WTC11 (cell line): Measurements from ENCODE around the gene CFAP126. TPM values are rescaled to one million over a fixed set of nuclear protein-coding genes. Genes with fewer than 3 reads are reported as not detected.

Experiments
- ATAC-seq: fragments of 200-7000 bp; cut with Tn5 transposase; 2 replicates; pipeline ENCODE4 v1.10.0; 2021; ENCODE audit warnings: mild to moderate bottlenecking, moderate library complexity
- CTCF ChIA-PET: fragments of 300-600 bp; sonication (Branson Sonifier 250); formaldehyde crosslinking; loops from one replicate; lab custom pipeline; 2021; ENCODE audit warnings: antibody characterized with exemption; lab: Charles Lee
- POLR2A ChIA-PET: fragments of 350-600 bp; sonication (Branson Sonifier 250); formaldehyde crosslinking; loops from one replicate; lab custom pipeline; 2021; ENCODE audit warnings: antibody characterized with exemption; lab: Charles Lee
- DNase-seq: peaks from one replicate; pipeline ENCODE4 v3.0.0; 2021; ENCODE audit warnings: low spot score
- H3K27ac Mint-ChIP-seq: 2 replicates; pipeline ENCODE4 v1.8.0; 2021; ENCODE audit warnings: mixed read lengths
- H3K27me3 Mint-ChIP-seq: 2 replicates; pipeline ENCODE4 v1.8.0; 2021; ENCODE audit warnings: low read depth, mild to moderate bottlenecking, moderate library complexity, mixed read lengths
- H3K36me3 Mint-ChIP-seq: 2 replicates; pipeline ENCODE4 v1.8.0; 2021; ENCODE audit warnings: mixed read lengths
- H3K4me1 Mint-ChIP-seq: 2 replicates; pipeline ENCODE4 v1.8.0; 2022; ENCODE audit warnings: mixed read lengths
- H3K4me3 Mint-ChIP-seq: 2 replicates; pipeline ENCODE4 v1.8.0; 2021; ENCODE audit warnings: mild to moderate bottlenecking, moderate library complexity, mixed read lengths
- H3K9me3 Mint-ChIP-seq: 2 replicates; pipeline ENCODE4 v1.8.0; 2021; ENCODE audit warnings: mixed read lengths
- CBFB ChIP-seq: sonication (generic); formaldehyde crosslinking; IDR thresholded peaks from 2 replicates; pipeline ENCODE4 v1.8.1; 2022; ENCODE audit warnings: mild to moderate bottlenecking, low read depth, missing genetic modification reagents
- CREM ChIP-seq: sonication (generic); formaldehyde crosslinking; IDR thresholded peaks from 2 replicates; pipeline ENCODE4 v1.8.1; 2022; ENCODE audit warnings: mild to moderate bottlenecking, missing genetic modification reagents, moderate library complexity
- E2F5 ChIP-seq: sonication (generic); formaldehyde crosslinking; IDR thresholded peaks from 2 replicates; pipeline ENCODE4 v1.8.1; 2022; ENCODE audit warnings: mild to moderate bottlenecking, moderate library complexity, missing genetic modification reagents
- ESRRA ChIP-seq: sonication (generic); formaldehyde crosslinking; IDR thresholded peaks from 2 replicates; pipeline ENCODE4 v1.8.1; 2022; ENCODE audit warnings: mild to moderate bottlenecking, missing genetic modification reagents, borderline replicate concordance
- FOXK1 ChIP-seq: sonication (generic); formaldehyde crosslinking; IDR thresholded peaks from 2 replicates; pipeline ENCODE4 v1.8.0; 2022; ENCODE audit warnings: mild to moderate bottlenecking, moderate library complexity, missing genetic modification reagents
- GRHL2 ChIP-seq: fragments of 250-450 bp; sonication (Bioruptor Pico); IDR thresholded peaks from 2 replicates; pipeline ENCODE4 v1.8.0; 2022; ENCODE audit warnings: mild to moderate bottlenecking, moderate library complexity; ENCODE audit not compliant: insufficient replicate concordance, severe bottlenecking
- IRF2 ChIP-seq: sonication (generic); formaldehyde crosslinking; IDR thresholded peaks from 2 replicates; pipeline ENCODE4 v1.8.0; 2022; ENCODE audit warnings: low read depth, missing genetic modification reagents, borderline replicate concordance
- JUN ChIP-seq: sonication (generic); formaldehyde crosslinking; IDR thresholded peaks from 2 replicates; pipeline ENCODE4 v1.8.0; 2023; ENCODE audit warnings: mild to moderate bottlenecking, missing genetic modification reagents
- KAT7 ChIP-seq: sonication (generic); formaldehyde crosslinking; IDR thresholded peaks from 2 replicates; pipeline ENCODE4 v1.8.1; 2023; ENCODE audit warnings: missing genetic modification reagents, mild to moderate bottlenecking, borderline replicate concordance
- SMAD3 ChIP-seq: sonication (generic); formaldehyde crosslinking; IDR thresholded peaks from 2 replicates; pipeline ENCODE4 v1.8.0; 2022; ENCODE audit warnings: missing genetic modification reagents, mild to moderate bottlenecking, borderline replicate concordance
- STAT6 ChIP-seq: sonication (generic); formaldehyde crosslinking; conservative IDR thresholded peaks from 2 replicates; pipeline ENCODE4 v1.8.1; 2023; ENCODE audit warnings: mild to moderate bottlenecking, low read depth, missing genetic modification reagents, moderate library complexity
- TEAD1 ChIP-seq: sonication (generic); formaldehyde crosslinking; IDR thresholded peaks from 2 replicates; pipeline ENCODE4 v1.8.0; 2022; ENCODE audit warnings: mild to moderate bottlenecking, missing genetic modification reagents
- ZNF138 ChIP-seq: sonication (generic); formaldehyde crosslinking; conservative IDR thresholded peaks from 2 replicates; pipeline ENCODE4 v1.8.1; 2022; ENCODE audit warnings: mild to moderate bottlenecking, moderate library complexity, missing genetic modification reagents
- ZNF423 ChIP-seq: fragments of 250-450 bp; sonication (Bioruptor Pico); IDR thresholded peaks from 2 replicates; pipeline ENCODE4 v2.1.2; 2022; ENCODE audit warnings: mild to moderate bottlenecking, moderate library complexity
- ZNF671 ChIP-seq: fragments of 250-450 bp; sonication (Bioruptor Pico); IDR thresholded peaks from 2 replicates; pipeline ENCODE4 v1.8.0; 2021; ENCODE audit warnings: mild to moderate bottlenecking
- total RNA-seq: library from RNA; stranded (reverse); gene quantifications from 3 replicates; pipeline ENCODE4 v1.2.3, GENCODE V29; 2021
- TF ChIP-seq, protein P1 (sequence below): sonication (generic); formaldehyde crosslinking; IDR thresholded peaks from 2 replicates; pipeline ENCODE4 v1.8.0; 2022; ENCODE audit warnings: mild to moderate bottlenecking, missing genetic modification reagents
- TF ChIP-seq, protein P2 (sequence below): sonication (generic); formaldehyde crosslinking; IDR thresholded peaks from 2 replicates; pipeline ENCODE4 v1.8.1; 2022; ENCODE audit warnings: mild to moderate bottlenecking, missing genetic modification reagents, moderate library complexity, borderline replicate concordance
- TF ChIP-seq, protein P3 (sequence below): sonication (generic); formaldehyde crosslinking; IDR thresholded peaks from 2 replicates; pipeline ENCODE4 v1.8.1; 2022; ENCODE audit warnings: missing genetic modification reagents, borderline replicate concordance

CFAP126 gene
- total RNA-seq, 1 experiment from 2014 or later: not detected

GRCh38 chr1:161379071-161379470 lies 11.4 kb upstream of the CFAP126 start:
- no peak overlapping the region for H3K4me3 Mint-ChIP-seq
- ChIA-PET POLR2A (no interaction called here), CTCF (interaction anchor here (1.0 to 1.8 kb wide), 3 partner anchors 149 to 202 kb away, joined by 3 to 9 read pairs (median 4); partner anchors contain the start of gene B4GALT3)
- DNase-seq (no peak), ATAC-seq (peak; percentile 30; the same call in 1 of the 2 replicates)
- no peaks in the 10 kb centered on the region for H3K36me3 Mint-ChIP-seq
- H3K27ac Mint-ChIP-seq: no peak overlapping the region
- H3K4me1 Mint-ChIP-seq: peaks cover 7% of the 10 kb centered on the region
- TF ChIP-seq CREM (CRISPR knock-in tag) (no peak), CBFB (no peak), SMAD3 (CRISPR knock-in tag) (no peak), JUN (CRISPR knock-in tag) (no peak), IRF2 (no peak), KAT7 (CRISPR knock-in tag) (no peak), ESRRA (CRISPR knock-in tag) (no peak)
- TF ChIP-seq, protein P1, sequence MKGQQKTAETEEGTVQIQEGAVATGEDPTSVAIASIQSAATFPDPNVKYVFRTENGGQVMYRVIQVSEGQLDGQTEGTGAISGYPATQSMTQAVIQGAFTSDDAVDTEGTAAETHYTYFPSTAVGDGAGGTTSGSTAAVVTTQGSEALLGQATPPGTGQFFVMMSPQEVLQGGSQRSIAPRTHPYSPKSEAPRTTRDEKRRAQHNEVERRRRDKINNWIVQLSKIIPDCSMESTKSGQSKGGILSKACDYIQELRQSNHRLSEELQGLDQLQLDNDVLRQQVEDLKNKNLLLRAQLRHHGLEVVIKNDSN (CRISPR knock-in tag): no peak
- no peaks in the 10 kb centered on the region for H3K9me3 Mint-ChIP-seq
- no peaks in the 10 kb centered on the region for H3K27me3 Mint-ChIP-seq

- Mint-ChIP-seq H3K36me3 (no peaks in the 10 kb centered on the region), H3K27ac (no peak overlapping the region), H3K4me3 (no peak overlapping the region), H3K27me3 (no peaks in the 10 kb centered on the region), H3K4me1 (no peaks in the 10 kb centered on the region), H3K9me3 (no peaks in the 10 kb centered on the region)
- TF ChIP-seq STAT6 (CRISPR knock-in tag) (no peak), TEAD1 (CRISPR knock-in tag) (no peak), E2F5 (CRISPR knock-in tag) (no peak), FOXK1 (no peak), ZNF423 (CRISPR knock-in tag) (no peak), ZNF138 (no peak), KAT7 (CRISPR knock-in tag) (no peak), ZNF671 (CRISPR knock-in tag) (no peak), JUN (CRISPR knock-in tag) (no peak)
- TF ChIP-seq, protein P2, sequence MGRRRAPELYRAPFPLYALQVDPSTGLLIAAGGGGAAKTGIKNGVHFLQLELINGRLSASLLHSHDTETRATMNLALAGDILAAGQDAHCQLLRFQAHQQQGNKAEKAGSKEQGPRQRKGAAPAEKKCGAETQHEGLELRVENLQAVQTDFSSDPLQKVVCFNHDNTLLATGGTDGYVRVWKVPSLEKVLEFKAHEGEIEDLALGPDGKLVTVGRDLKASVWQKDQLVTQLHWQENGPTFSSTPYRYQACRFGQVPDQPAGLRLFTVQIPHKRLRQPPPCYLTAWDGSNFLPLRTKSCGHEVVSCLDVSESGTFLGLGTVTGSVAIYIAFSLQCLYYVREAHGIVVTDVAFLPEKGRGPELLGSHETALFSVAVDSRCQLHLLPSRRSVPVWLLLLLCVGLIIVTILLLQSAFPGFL (CRISPR knock-in tag): no peak
- ChIA-PET POLR2A (no interaction called here), CTCF (interaction anchor here (0.7 to 1.8 kb wide), 4 partner anchors 148 to 1709 kb away, joined by 4 to 9 read pairs (median 6); partner anchors contain the start of gene TOMM40L)
- no peak for DNase-seq
- no peak for ATAC-seq
Observed at GRCh38 chr1:161378014-161378413, 10.3 kb upstream of the CFAP126 start.

DNA sequence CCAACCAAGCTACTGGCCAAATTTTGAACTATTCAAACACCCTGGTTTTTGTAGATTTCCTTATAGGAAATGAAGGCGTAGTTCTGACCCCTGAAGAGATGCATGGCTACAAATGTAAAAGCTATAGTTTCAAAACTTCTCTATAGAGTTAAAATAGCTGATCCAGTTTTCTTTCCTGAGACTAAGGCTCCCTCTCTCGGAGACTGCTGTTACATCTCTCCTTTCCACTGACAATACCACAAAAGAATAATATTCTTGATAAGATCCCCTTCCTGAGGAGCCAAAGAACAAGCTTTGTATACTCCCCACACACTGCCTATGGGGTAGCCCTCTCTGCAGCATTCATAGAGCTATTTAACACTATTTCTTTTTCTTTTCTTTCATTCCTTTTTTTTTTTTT lies 6.7 kb upstream of the CFAP126 start:
- no peak for DNase-seq
- POLR2A ChIA-PET: interaction anchor here (0.6 to 0.7 kb wide), 4 partner anchors 13 to 354 kb away, joined by 3 to 6 read pairs (median 4); partner anchors contain the start of genes F11R and PFDN2
- H3K27me3 Mint-ChIP-seq: no peaks in the 10 kb centered on the region
- TF ChIP-seq GRHL2 (CRISPR knock-in tag) (no peak), IRF2 (no peak)
- TF ChIP-seq, protein P3, sequence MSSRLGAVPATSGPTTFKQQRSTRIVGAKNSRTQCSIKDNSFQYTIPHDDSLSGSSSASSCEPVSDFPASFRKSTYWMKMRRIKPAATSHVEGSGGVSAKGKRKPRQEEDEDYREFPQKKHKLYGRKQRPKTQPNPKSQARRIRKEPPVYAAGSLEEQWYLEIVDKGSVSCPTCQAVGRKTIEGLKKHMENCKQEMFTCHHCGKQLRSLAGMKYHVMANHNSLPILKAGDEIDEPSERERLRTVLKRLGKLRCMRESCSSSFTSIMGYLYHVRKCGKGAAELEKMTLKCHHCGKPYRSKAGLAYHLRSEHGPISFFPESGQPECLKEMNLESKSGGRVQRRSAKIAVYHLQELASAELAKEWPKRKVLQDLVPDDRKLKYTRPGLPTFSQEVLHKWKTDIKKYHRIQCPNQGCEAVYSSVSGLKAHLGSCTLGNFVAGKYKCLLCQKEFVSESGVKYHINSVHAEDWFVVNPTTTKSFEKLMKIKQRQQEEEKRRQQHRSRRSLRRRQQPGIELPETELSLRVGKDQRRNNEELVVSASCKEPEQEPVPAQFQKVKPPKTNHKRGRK (CRISPR knock-in tag): no peak
- TF ChIP-seq, all 79 proteins: peak for 0
- Mint-ChIP-seq H3K4me3 (no peak overlapping the region), H3K4me1 (no peaks in the 10 kb centered on the region), H3K9me3 (no peaks in the 10 kb centered on the region), H3K27ac (no peak overlapping the region), H3K36me3 (no peaks in the 10 kb centered on the region)
- ATAC-seq: peak; percentile 46
- CTCF ChIA-PET: interaction anchor here (0.5 to 1.6 kb wide), 12 partner anchors 29 to 209 kb away, joined by 3 to 22 read pairs (median 4); partner anchors contain the start of genes NDUFS2 and TOMM40L
